HEK293 (cell line): ENCODE data around the gene XDH.

Source experiments
- CTCF ChIA-PET: fragments of 350-600 bp; formaldehyde crosslinking; extraction: SDS; loops from one replicate; lab custom pipeline; 2021; ENCODE audit warnings: antibody characterized with exemption; lab: Yijun Ruan, JAX
- POLR2A ChIA-PET: fragments of 300-600 bp; formaldehyde crosslinking; extraction: SDS; loops from one replicate; lab custom pipeline; 2020; ENCODE audit warnings: antibody characterized with exemption, inconsistent platforms; lab: Yijun Ruan, JAX
- H3K27ac ChIP-seq: fragments of 200-500 bp; sonication (Bioruptor generic); 2 replicates; pipeline ENCODE4 v1.5.1; 2014; ENCODE audit warnings: low read depth, low read length, control low read depth, inconsistent platforms; ENCODE audit errors: extremely low read depth
- H3K36me3 ChIP-seq, 2 experiments: fragments of 200-500 bp in 1 of 2; sonication (Bioruptor generic) in 1 of 2; 1 replicate in 1 of 2; 2 replicates in 1 of 2; pipeline ENCODE4 v1.5.1; 2014 to 2017; ENCODE audit warnings: inconsistent platforms in 2 of 2, low read length in 2 of 2; ENCODE audit not compliant: control insufficient read depth in 2 of 2, insufficient read depth in 1 of 2
- H3K4me1 ChIP-seq: fragments of 200-500 bp; sonication (Bioruptor generic); 2 replicates; pipeline ENCODE4 v1.5.1; 2014; ENCODE audit warnings: mild to moderate bottlenecking, low read length, inconsistent platforms; ENCODE audit not compliant: control insufficient read depth, insufficient read depth
- H3K4me3 ChIP-seq: 2 replicates; pipeline ENCODE4 v1.5.1; 2011; ENCODE audit warnings: low read depth, mild to moderate bottlenecking, control low read depth, low read length, moderate library complexity
- H3K9me3 ChIP-seq: fragments of 200-500 bp; sonication (Bioruptor generic); 2 replicates; pipeline ENCODE4 v1.5.1; 2014; ENCODE audit warnings: low read depth, low read length, inconsistent platforms; ENCODE audit not compliant: control insufficient read depth, insufficient read depth
- GLI4 ChIP-seq: fragments of 450-650 bp; formaldehyde crosslinking; IDR thresholded peaks from 2 replicates; pipeline ENCODE4 v1.5.1; 2016; ENCODE audit warnings: missing biosample characterization, missing genetic modification characterization
- IKZF3 ChIP-seq: fragments of 450-650 bp; IDR thresholded peaks from 2 replicates; pipeline ENCODE4 v1.5.0; 2018; ENCODE audit warnings: missing biosample characterization, mild to moderate bottlenecking, missing genetic modification characterization, moderate library complexity
- KLF9 ChIP-seq: fragments of 450-650 bp; formaldehyde crosslinking; IDR thresholded peaks from 2 replicates; pipeline ENCODE4 v1.5.1; 2016; ENCODE audit warnings: missing biosample characterization, missing genetic modification characterization, low read depth
- OSR2 ChIP-seq: fragments of 450-650 bp; formaldehyde crosslinking; IDR thresholded peaks from 2 replicates; pipeline ENCODE4 v1.5.1; 2016; ENCODE audit warnings: missing biosample characterization, missing genetic modification characterization
- ZFP37 ChIP-seq: fragments of 450-650 bp; formaldehyde crosslinking; IDR thresholded peaks from 2 replicates; pipeline ENCODE4 v1.5.1; 2016; ENCODE audit warnings: missing biosample characterization, missing genetic modification characterization
- ZFP41 ChIP-seq: fragments of 450-650 bp; formaldehyde crosslinking; IDR thresholded peaks from 2 replicates; pipeline ENCODE4 v1.5.1; 2016; ENCODE audit warnings: missing biosample characterization, missing genetic modification characterization, borderline replicate concordance
- ZNF133 ChIP-seq: fragments of 450-650 bp; formaldehyde crosslinking; IDR thresholded peaks from 2 replicates; pipeline ENCODE4 v1.5.1; 2016; ENCODE audit warnings: missing biosample characterization, missing genetic modification characterization
- ZNF146 ChIP-seq: fragments of 450-650 bp; formaldehyde crosslinking; IDR thresholded peaks from 2 replicates; pipeline ENCODE4 v1.5.1; 2016; ENCODE audit warnings: missing biosample characterization, missing genetic modification characterization
- ZNF16 ChIP-seq: fragments of 450-650 bp; formaldehyde crosslinking; IDR thresholded peaks from 2 replicates; pipeline ENCODE4 v1.5.1; 2016; ENCODE audit warnings: low read depth, missing biosample characterization, missing genetic modification characterization
- ZNF274 ChIP-seq, 2 experiments: fragments of 200-500 bp in 1 of 2; fragments of 450-650 bp in 1 of 2; sonication (Bioruptor generic) in 1 of 2; formaldehyde crosslinking in 1 of 2; IDR thresholded peaks; 2 replicates each; pipeline versions ENCODE4 v1.5.1 to v1.6.1; 2014 to 2016; ENCODE audit warnings: borderline replicate concordance in 1 of 2, inconsistent platforms in 1 of 2, low read length in 1 of 2, missing biosample characterization in 1 of 2, missing genetic modification characterization in 1 of 2
- ZNF311 ChIP-seq: fragments of 450-650 bp; formaldehyde crosslinking; IDR thresholded peaks from 2 replicates; pipeline ENCODE4 v1.5.1; 2017; ENCODE audit warnings: missing biosample characterization, missing genetic modification characterization, borderline replicate concordance
- ZNF341 ChIP-seq: fragments of 450-650 bp; formaldehyde crosslinking; IDR thresholded peaks from 2 replicates; pipeline ENCODE4; 2016; ENCODE audit warnings: low read depth, missing biosample characterization, missing genetic modification characterization
- ZNF366 ChIP-seq: fragments of 450-650 bp; formaldehyde crosslinking; conservative IDR thresholded peaks from 2 replicates; pipeline ENCODE4 v1.5.1; 2016; ENCODE audit warnings: missing biosample characterization, missing genetic modification characterization
- ZNF391 ChIP-seq: fragments of 450-650 bp; formaldehyde crosslinking; IDR thresholded peaks from 2 replicates; pipeline ENCODE4 v1.5.1; 2016; ENCODE audit warnings: low read depth, missing biosample characterization, missing genetic modification characterization, borderline replicate concordance
- ZNF404 ChIP-seq: fragments of 450-650 bp; formaldehyde crosslinking; IDR thresholded peaks from 2 replicates; pipeline ENCODE4 v1.5.1; 2017; ENCODE audit warnings: missing biosample characterization, missing genetic modification characterization
- ZNF48 ChIP-seq: fragments of 450-650 bp; formaldehyde crosslinking; IDR thresholded peaks from 2 replicates; pipeline ENCODE4 v1.5.1; 2016; ENCODE audit warnings: missing biosample characterization, missing genetic modification characterization
- ZNF548 ChIP-seq: fragments of 450-650 bp; formaldehyde crosslinking; IDR thresholded peaks from 2 replicates; pipeline ENCODE4 v1.5.1; 2016; ENCODE audit warnings: missing biosample characterization, missing genetic modification characterization
- ZNF571 ChIP-seq: fragments of 450-650 bp; formaldehyde crosslinking; IDR thresholded peaks from 2 replicates; pipeline ENCODE4 v1.5.0; 2017; ENCODE audit warnings: missing biosample characterization, missing genetic modification characterization
- ZNF621 ChIP-seq: fragments of 450-650 bp; formaldehyde crosslinking; IDR thresholded peaks from 2 replicates; pipeline ENCODE4 v1.5.1; 2017; ENCODE audit warnings: missing biosample characterization, missing genetic modification characterization
- ZNF660 ChIP-seq: fragments of 450-650 bp; IDR thresholded peaks from 2 replicates; pipeline ENCODE4 v1.5.1; 2018; ENCODE audit warnings: missing biosample characterization, mild to moderate bottlenecking, missing genetic modification characterization
- ZNF76 ChIP-seq: fragments of 450-650 bp; formaldehyde crosslinking; IDR thresholded peaks from 2 replicates; pipeline ENCODE4; 2016; ENCODE audit warnings: low read depth, missing biosample characterization, missing genetic modification characterization, borderline replicate concordance
- ZNF792 ChIP-seq: fragments of 450-650 bp; formaldehyde crosslinking; IDR thresholded peaks from 2 replicates; pipeline ENCODE4 v1.5.1; 2016; ENCODE audit warnings: missing biosample characterization, missing genetic modification characterization
- TF ChIP-seq, protein P1 (sequence below): sonication (generic); formaldehyde crosslinking; IDR thresholded peaks from 2 replicates; pipeline ENCODE4 v1.8.1; 2022; ENCODE audit warnings: mild to moderate bottlenecking, moderate library complexity, missing genetic modification reagents
- TF ChIP-seq, protein P2 (sequence below): fragments of 450-650 bp; formaldehyde crosslinking; IDR thresholded peaks from 2 replicates; pipeline ENCODE4 v1.5.1; 2016; ENCODE audit warnings: missing biosample characterization, missing genetic modification characterization
- TF ChIP-seq, protein P3 (sequence below): fragments of 450-650 bp; formaldehyde crosslinking; IDR thresholded peaks from 2 replicates; pipeline ENCODE4 v1.5.1; 2016; ENCODE audit warnings: missing biosample characterization, missing genetic modification characterization, borderline replicate concordance
- TF ChIP-seq, protein P4 (sequence below): fragments of 450-650 bp; formaldehyde crosslinking; IDR thresholded peaks from 2 replicates; pipeline ENCODE4 v1.5.1; 2016; ENCODE audit warnings: missing biosample characterization, missing genetic modification characterization
- TF ChIP-seq, protein P5 (sequence below): fragments of 450-650 bp; formaldehyde crosslinking; IDR thresholded peaks from 2 replicates; pipeline ENCODE4; 2016; ENCODE audit warnings: missing biosample characterization, missing genetic modification characterization

XDH gene

DNA sequence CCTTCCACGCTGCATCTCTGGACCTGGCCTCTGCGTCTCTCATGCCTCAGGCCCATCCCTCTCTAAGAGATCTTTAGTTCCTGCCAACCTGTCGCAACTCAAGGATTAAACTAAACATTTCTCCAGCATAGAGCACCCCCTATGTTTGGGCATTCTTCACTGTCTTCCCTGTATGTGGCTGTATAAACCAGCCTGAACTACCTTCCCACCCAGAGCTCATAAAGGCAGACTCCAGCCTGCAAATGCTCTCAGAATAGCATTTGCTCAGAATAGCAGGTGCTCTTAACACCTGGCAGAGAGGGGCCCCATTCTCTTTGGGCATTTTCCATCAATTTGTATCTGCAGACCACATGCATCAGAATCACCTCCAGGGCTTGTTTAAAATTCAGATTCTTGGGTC, 97.1 kb downstream of the XDH start:
- ChIA-PET POLR2A (no interaction called here), CTCF (interaction anchor here (1.5 kb wide), 1 partner anchor 16 kb away, joined by 4 read pairs; no protein-coding TSS in a partner anchor)
- Histone ChIP-seq H3K27ac (no peak overlapping the region), H3K4me3 (no peak overlapping the region), H3K9me3 (no peaks in the 10 kb centered on the region), H3K4me1 (peaks cover 19% of the 10 kb centered on the region), H3K36me3 (no peaks in the 10 kb centered on the region)
- TF ChIP-seq IKZF3 (tag by site-specific recombination) (no peak), ZNF341 (no peak), ZNF311 (tag by site-specific recombination) (no peak), ZNF274 (IDR thresholded peaks at IDR 0.05; ENCODE audit: low read length) (no peak), ZNF274 (tag by site-specific recombination; IDR thresholded peaks at IDR 0.05; ENCODE audit: borderline replicate concordance) (no peak), ZNF404 (tag by site-specific recombination) (no peak), GLI4 (no peak), ZNF571 (no peak), ZNF391 (tag by site-specific recombination) (no peak)
- TF ChIP-seq, protein P1, sequence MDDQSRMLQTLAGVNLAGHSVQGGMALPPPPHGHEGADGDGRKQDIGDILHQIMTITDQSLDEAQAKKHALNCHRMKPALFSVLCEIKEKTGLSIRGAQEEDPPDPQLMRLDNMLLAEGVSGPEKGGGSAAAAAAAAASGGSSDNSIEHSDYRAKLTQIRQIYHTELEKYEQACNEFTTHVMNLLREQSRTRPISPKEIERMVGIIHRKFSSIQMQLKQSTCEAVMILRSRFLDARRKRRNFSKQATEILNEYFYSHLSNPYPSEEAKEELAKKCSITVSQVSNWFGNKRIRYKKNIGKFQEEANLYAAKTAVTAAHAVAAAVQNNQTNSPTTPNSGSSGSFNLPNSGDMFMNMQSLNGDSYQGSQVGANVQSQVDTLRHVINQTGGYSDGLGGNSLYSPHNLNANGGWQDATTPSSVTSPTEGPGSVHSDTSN: no peak
- TF ChIP-seq, protein P2, sequence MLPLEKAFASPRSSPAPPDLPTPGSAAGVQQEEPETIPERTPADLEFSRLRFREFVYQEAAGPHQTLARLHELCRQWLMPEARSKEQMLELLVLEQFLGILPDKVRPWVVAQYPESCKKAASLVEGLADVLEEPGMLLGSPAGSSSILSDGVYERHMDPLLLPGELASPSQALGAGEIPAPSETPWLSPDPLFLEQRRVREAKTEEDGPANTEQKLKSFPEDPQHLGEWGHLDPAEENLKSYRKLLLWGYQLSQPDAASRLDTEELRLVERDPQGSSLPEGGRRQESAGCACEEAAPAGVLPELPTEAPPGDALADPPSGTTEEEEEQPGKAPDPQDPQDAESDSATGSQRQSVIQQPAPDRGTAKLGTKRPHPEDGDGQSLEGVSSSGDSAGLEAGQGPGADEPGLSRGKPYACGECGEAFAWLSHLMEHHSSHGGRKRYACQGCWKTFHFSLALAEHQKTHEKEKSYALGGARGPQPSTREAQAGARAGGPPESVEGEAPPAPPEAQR: no peak
- TF ChIP-seq, protein P3, sequence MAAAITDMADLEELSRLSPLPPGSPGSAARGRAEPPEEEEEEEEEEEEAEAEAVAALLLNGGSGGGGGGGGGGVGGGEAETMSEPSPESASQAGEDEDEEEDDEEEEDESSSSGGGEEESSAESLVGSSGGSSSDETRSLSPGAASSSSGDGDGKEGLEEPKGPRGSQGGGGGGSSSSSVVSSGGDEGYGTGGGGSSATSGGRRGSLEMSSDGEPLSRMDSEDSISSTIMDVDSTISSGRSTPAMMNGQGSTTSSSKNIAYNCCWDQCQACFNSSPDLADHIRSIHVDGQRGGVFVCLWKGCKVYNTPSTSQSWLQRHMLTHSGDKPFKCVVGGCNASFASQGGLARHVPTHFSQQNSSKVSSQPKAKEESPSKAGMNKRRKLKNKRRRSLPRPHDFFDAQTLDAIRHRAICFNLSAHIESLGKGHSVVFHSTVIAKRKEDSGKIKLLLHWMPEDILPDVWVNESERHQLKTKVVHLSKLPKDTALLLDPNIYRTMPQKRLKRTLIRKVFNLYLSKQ: no peak
- TF ChIP-seq, protein P4, sequence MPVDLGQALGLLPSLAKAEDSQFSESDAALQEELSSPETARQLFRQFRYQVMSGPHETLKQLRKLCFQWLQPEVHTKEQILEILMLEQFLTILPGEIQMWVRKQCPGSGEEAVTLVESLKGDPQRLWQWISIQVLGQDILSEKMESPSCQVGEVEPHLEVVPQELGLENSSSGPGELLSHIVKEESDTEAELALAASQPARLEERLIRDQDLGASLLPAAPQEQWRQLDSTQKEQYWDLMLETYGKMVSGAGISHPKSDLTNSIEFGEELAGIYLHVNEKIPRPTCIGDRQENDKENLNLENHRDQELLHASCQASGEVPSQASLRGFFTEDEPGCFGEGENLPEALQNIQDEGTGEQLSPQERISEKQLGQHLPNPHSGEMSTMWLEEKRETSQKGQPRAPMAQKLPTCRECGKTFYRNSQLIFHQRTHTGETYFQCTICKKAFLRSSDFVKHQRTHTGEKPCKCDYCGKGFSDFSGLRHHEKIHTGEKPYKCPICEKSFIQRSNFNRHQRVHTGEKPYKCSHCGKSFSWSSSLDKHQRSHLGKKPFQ: no peak

DNA sequence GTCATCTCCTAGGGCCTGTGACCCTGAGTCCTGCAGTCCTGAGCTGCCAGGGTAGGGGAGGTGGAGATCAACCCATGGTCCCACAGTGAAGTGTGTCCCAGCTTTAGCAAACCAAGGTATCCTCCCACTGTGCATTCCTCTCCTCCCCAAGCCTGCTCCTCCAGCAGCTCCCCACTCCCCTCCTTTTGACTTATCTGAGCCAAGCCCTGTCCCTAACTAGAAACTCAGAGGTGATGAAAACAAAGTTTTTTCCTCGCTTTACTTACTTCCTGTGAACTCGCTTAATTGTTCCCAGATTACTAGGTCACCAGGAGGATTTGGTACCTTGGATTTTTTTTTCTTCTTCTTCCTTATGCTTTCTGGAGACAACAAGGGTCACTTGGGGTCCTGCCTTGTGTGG, 99.8 kb downstream of the XDH start:
- no peaks in the 10 kb centered on the region for H3K9me3 ChIP-seq
- POLR2A ChIA-PET: no interaction called here
- peaks cover 16% of the 10 kb centered on the region for H3K4me1 ChIP-seq
- no peak overlapping the region for H3K27ac ChIP-seq
- TF ChIP-seq, protein P5, sequence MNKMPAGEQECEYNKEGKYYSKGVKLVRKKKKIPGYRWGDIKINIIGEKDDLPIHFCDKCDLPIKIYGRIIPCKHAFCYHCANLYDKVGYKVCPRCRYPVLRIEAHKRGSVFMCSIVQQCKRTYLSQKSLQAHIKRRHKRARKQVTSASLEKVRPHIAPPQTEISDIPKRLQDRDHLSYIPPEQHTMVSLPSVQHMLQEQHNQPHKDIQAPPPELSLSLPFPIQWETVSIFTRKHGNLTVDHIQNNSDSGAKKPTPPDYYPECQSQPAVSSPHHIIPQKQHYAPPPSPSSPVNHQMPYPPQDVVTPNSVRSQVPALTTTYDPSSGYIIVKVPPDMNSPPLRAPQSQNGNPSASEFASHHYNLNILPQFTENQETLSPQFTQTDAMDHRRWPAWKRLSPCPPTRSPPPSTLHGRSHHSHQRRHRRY: no peak
- TF ChIP-seq ZFP41 (tag by site-specific recombination) (no peak), ZNF48 (tag by site-specific recombination) (no peak), ZNF792 (tag by site-specific recombination) (no peak), ZNF133 (tag by site-specific recombination) (no peak), KLF9 (tag by site-specific recombination) (no peak), ZNF146 (tag by site-specific recombination) (no peak), ZNF76 (tag by site-specific recombination) (no peak), ZFP37 (tag by site-specific recombination) (no peak), OSR2 (tag by site-specific recombination) (no peak), ZNF366 (no peak), ZNF621 (tag by site-specific recombination) (no peak), ZNF16 (tag by site-specific recombination) (no peak), ZNF548 (tag by site-specific recombination) (no peak), ZNF660 (tag by site-specific recombination) (no peak), ZNF311 (tag by site-specific recombination) (no peak)
- CTCF ChIA-PET: no interaction called here
- no peaks in the 10 kb centered on the region for H3K36me3 ChIP-seq
- H3K4me3 ChIP-seq: no peak overlapping the region
